A673 (cell line): ENCODE measurements around the gene RGS7. TPM values are rescaled to one million over a fixed set of nuclear protein-coding genes. Genes with fewer than 3 reads are reported as not detected.

Experiments
- BruUV-seq: library from RNA; stranded (reverse); fragments of 400-500 nt; replicated peaks from 2 replicates; lab custom pipeline; 2021; lab: Mats Ljungman, UMichigan
- CTCF ChIA-PET: fragments of 300-600 bp; sonication (Branson Sonifier 250); formaldehyde crosslinking; loops from one replicate; lab custom pipeline; 2022; ENCODE audit warnings: antibody characterized with exemption; lab: Charles Lee
- POLR2A ChIA-PET: fragments of 300-600 bp; sonication (Branson Sonifier 250); formaldehyde crosslinking; loops from one replicate; lab custom pipeline; 2022; ENCODE audit warnings: antibody characterized with exemption; ENCODE audit not compliant: low non-redundant PET; lab: Charles Lee
- DNase-seq: peaks from one replicate; pipeline ENCODE4 v3.0.0-alpha.2; 2015; ENCODE audit warnings: low spot score
- H3K27ac ChIP-seq: fragments of 200-600 bp; sonication (generic); 2 replicates; pipeline ENCODE4 v1.5.1; 2016; ENCODE audit warnings: mixed run types, low read depth, mild to moderate bottlenecking, mixed read lengths, antibody characterized with exemption, low read length; ENCODE audit not compliant: poor library complexity, severe bottlenecking
- H3K27me3 ChIP-seq: fragments of 200-600 bp; sonication (generic); replicated peaks from 2 replicates; pipeline ENCODE4 v1.6.1; 2017; ENCODE audit warnings: mixed run types, low read depth, mild to moderate bottlenecking, mixed read lengths, antibody characterized with exemption, low read length; ENCODE audit not compliant: insufficient read depth, poor library complexity
- H3K36me3 ChIP-seq: fragments of 200-600 bp; sonication (generic); 2 replicates; pipeline ENCODE4 v1.6.1; 2016; ENCODE audit warnings: mixed run types, mild to moderate bottlenecking, mixed read lengths, antibody characterized with exemption, low read length; ENCODE audit not compliant: insufficient read depth, poor library complexity, severe bottlenecking
- H3K4me1 ChIP-seq: fragments of 200-600 bp; sonication (generic); 2 replicates; pipeline ENCODE4 v1.6.1; 2017; ENCODE audit warnings: mixed run types, mild to moderate bottlenecking, mixed read lengths, antibody characterized with exemption, low read length; ENCODE audit not compliant: insufficient read depth, poor library complexity, severe bottlenecking
- H3K4me3 ChIP-seq: fragments of 200-600 bp; sonication (generic); 2 replicates; pipeline ENCODE4 v1.5.1; 2016; ENCODE audit warnings: low read depth, mixed run types, mild to moderate bottlenecking, mixed read lengths, low read length; ENCODE audit not compliant: poor library complexity, severe bottlenecking
- H3K9me3 ChIP-seq: fragments of 200-600 bp; sonication (generic); 2 replicates; pipeline ENCODE4 v1.6.1; 2016; ENCODE audit warnings: mixed run types, low read depth, mild to moderate bottlenecking, mixed read lengths, antibody characterized with exemption, low read length; ENCODE audit not compliant: poor library complexity, severe bottlenecking
- EZH2 ChIP-seq: fragments of 200-600 bp; sonication (generic); IDR thresholded peaks from 2 replicates; pipeline ENCODE4 v1.6.1; 2017; ENCODE audit warnings: borderline replicate concordance, low read depth, mild to moderate bottlenecking, mixed read lengths, antibody characterized with exemption, low read length; ENCODE audit not compliant: poor library complexity, severe bottlenecking
- intact Hi-C: fragments of 100-400 bp; cut with micrococcal nuclease; formaldehyde crosslinking; loops from one replicate; pipeline ENCODE4 v1.10.0; 2022; ENCODE audit not compliant: unreplicated experiment
- total RNA-seq: library from RNA; stranded (reverse); gene quantifications from 2 replicates; pipeline ENCODE4 v1.2.3, GENCODE V29; 2021
- TF ChIP-seq, protein P1 (sequence below): fragments of 300-800, 200-600 bp; sonication (generic); conservative IDR thresholded peaks from 2 replicates; pipeline ENCODE4 v1.5.1; 2017; ENCODE audit warnings: low read depth, mild to moderate bottlenecking, antibody characterized with exemption, low read length, moderate library complexity, mixed read lengths

Gene RGS7
- total RNA-seq, 1 experiment from 2014 or later: not detected

DNA sequence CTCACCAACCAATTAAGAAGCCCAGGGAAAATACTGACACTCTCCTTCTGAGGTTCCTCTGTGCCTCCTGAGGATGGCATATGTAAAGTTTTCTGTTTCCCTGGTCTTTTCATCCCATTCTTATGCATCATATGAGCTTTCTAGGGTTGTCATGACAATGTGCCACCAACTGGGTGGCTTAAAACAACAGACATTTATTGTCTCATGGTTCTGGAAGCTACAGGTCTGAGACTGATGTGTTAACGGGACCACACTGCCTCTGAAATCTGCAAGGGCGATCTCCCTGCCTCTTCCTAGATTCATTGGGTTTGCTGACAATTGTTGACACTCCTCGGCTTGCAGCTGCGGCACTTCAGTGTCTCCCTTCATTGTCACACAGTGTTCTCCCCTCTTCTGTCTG is 308.4 kb downstream of the RGS7 start:
- BruUV-seq: no TSS peak
- H3K4me3 ChIP-seq: no peak overlapping the region
- no peak overlapping the region for H3K27ac ChIP-seq
- H3K9me3 ChIP-seq: no peaks in the 10 kb centered on the region
- no peaks in the 10 kb centered on the region for H3K36me3 ChIP-seq
- DNase-seq: no peak
- intact Hi-C loops: no loop called here
- ChIA-PET POLR2A (no interaction called here), CTCF (no interaction called here)
- H3K4me1 ChIP-seq: no peaks in the 10 kb centered on the region
- H3K27me3 ChIP-seq: no peaks in the 10 kb centered on the region
- TF ChIP-seq, protein P1, sequence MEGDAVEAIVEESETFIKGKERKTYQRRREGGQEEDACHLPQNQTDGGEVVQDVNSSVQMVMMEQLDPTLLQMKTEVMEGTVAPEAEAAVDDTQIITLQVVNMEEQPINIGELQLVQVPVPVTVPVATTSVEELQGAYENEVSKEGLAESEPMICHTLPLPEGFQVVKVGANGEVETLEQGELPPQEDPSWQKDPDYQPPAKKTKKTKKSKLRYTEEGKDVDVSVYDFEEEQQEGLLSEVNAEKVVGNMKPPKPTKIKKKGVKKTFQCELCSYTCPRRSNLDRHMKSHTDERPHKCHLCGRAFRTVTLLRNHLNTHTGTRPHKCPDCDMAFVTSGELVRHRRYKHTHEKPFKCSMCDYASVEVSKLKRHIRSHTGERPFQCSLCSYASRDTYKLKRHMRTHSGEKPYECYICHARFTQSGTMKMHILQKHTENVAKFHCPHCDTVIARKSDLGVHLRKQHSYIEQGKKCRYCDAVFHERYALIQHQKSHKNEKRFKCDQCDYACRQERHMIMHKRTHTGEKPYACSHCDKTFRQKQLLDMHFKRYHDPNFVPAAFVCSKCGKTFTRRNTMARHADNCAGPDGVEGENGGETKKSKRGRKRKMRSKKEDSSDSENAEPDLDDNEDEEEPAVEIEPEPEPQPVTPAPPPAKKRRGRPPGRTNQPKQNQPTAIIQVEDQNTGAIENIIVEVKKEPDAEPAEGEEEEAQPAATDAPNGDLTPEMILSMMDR: no peak
- TF ChIP-seq EZH2: no peak

DNA sequence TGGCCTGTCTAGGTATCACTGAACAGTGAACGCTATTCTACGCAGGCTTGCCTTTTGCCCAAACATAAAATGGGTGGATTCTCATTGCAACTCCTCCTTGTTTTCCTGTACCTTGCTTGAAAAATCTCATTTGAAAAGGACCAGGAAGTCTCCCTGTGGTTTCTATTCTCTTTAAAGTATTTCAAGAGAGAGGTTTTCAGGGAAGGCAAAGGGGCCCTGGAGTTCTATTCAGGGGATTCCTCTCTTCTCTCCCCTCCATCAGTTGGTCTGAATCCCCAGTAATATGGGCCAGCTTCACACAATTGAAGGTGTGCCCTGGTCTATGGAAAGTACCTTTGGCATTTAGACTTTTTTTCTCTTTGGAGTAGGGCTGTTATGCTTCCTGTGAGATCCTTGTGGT is 311.3 kb downstream of the RGS7 start:
- Histone ChIP-seq H3K4me1 (no peaks in the 10 kb centered on the region), H3K36me3 (no peaks in the 10 kb centered on the region), H3K4me3 (no peak overlapping the region), H3K9me3 (no peaks in the 10 kb centered on the region), H3K27me3 (peaks cover 14% of the 10 kb centered on the region), H3K27ac (no peak overlapping the region)
- POLR2A ChIA-PET: no interaction called here
- no peak for DNase-seq
- BruUV-seq: no TSS peak
- CTCF ChIA-PET: no interaction called here
- no peak for TF ChIP-seq EZH2
- TF ChIP-seq, protein P1: no peak
- intact Hi-C loops: no loop called here

DNA sequence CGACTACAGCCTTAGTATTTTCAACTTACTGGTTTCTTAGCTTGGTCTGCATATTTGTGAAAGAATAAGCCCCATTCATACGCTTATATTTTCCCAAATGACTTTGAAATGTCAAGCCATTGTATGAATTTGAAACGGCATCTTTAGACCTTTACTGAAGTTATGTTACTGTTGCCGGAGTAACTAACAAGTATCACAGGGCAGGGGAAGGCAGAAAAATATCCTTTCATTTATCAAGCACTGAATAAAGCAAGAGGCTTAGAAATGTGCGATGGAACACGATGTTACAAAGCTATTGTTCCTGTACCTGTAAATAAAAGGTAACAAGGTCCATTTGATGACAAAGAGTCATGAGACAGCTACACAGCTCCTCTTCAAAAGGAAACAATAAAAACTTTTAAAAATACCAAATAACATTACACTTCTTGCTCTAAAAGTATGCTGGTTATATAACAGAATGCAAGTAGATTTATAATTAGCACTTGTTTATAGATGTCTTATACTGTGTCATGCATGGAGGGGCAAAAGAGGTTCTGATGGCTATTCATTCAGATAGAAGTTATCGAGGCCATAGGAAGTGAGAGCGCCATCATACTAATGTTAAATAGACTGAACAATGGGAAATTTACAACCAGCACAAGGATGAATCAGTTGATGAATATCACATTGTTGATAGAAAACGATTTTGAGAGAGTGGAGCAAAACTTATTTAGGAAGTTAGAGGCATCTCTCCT is 322.6 kb downstream of the RGS7 start:
- H3K36me3 ChIP-seq: no peaks in the 10 kb centered on the region
- ChIA-PET CTCF (no interaction called here), POLR2A (no interaction called here)
- intact Hi-C loops: no loop called here
- H3K27me3 ChIP-seq: peaks cover 7% of the 10 kb centered on the region
- no peaks in the 10 kb centered on the region for H3K4me1 ChIP-seq
- no TSS peak for BruUV-seq
- DNase-seq: no peak
- TF ChIP-seq EZH2: no peak
- TF ChIP-seq, protein P1: no peak
- no peak overlapping the region for H3K27ac ChIP-seq
- H3K4me3 ChIP-seq: no peak overlapping the region
- H3K9me3 ChIP-seq: no peaks in the 10 kb centered on the region
